GM19468 (cell line): Measurements from ENCODE around the gene ATP11A.
"Not testable (repeated sequence)": the region's sequence is repeated elsewhere in the genome, so short reads cannot be mapped to it uniquely, and the experiment has no call there.

Experiments
- ATAC-seq: cut with Tn5 transposase; IDR thresholded peaks from one replicate; pipeline ENCODE4 v1.9.1; 2021; ENCODE audit warnings: mild to moderate bottlenecking, moderate library complexity, moderate number of reproducible peaks; ENCODE audit not compliant: unreplicated experiment; ENCODE audit errors: extremely low read depth

Gene ATP11A

DNA sequence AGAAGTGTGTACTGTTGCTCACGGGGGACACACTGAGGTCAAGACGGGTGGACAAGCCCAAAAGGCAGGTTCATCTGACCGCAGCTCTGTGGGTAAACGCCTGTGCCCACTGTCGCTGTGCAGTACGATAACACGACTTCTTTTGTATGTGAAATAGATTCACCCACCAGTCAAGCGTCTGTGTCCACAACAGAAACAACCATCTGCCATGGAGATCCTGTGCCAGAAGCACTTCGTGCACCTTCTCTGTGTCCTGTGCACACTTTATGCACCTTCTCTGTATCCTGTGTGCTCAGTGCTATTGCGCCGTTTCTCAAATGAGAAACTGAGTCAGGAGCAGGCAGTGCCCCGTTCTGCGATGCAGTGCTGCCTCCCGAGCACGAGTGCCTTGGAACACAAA is 138.9 kb downstream of the ATP11A start:
- no peak for ATAC-seq

- ATAC-seq = no peak
These were observed 141.4 kb downstream of the ATP11A start for GRCh38 chr13:112831196-112831595.

- ATAC-seq = no peak
These were observed 142.0 kb downstream of the ATP11A start for GRCh38 chr13:112831801-112832200.

- ATAC-seq = no peak
These were observed 143.0 kb downstream of the ATP11A start for GRCh38 chr13:112832811-112833210.

- ATAC-seq = no peak
These were observed 143.9 kb downstream of the ATP11A start for GRCh38 chr13:112833551-112834257.

DNA sequence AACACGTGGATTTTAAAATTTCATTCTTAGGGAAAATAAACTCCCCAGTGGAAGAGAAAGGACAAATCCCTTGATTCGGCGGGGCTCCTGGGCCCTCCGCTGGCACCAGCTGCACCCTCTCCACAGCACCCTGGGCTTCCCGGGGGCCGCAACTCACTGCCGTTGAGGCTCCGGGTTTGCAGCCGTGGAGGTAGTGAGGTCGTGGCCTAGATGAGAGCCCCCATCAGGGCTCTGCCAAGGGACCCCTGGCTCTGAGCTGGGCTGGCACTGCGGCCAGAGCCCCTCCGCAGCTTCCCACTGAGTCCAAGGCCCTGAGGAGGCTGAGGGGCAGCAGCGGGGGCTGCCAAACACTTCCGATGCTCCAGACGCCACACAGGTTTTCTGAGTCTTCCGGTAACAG is 145.5 kb downstream of the ATP11A start:
- no peak for ATAC-seq

DNA sequence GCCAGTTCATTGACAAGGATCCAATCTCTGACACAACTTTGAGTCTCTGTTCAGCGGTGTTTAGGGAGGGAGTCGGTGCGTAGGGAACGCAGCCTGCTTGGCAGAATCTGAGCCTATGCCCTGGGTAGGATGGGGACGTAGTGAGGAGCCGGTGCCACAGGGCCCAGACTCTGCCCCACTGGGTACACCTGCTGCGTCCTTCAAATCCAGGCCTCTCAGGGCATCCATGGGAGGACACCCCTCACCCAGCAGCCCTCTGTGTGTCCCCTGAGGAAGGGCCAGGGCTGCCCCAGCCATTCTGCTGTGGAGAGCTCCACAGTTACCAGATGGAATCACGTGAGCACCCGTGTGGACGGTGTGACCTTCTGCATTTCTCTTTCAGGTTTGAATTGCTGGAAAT is 146.0 kb downstream of the ATP11A start:
- no peak for ATAC-seq

DNA sequence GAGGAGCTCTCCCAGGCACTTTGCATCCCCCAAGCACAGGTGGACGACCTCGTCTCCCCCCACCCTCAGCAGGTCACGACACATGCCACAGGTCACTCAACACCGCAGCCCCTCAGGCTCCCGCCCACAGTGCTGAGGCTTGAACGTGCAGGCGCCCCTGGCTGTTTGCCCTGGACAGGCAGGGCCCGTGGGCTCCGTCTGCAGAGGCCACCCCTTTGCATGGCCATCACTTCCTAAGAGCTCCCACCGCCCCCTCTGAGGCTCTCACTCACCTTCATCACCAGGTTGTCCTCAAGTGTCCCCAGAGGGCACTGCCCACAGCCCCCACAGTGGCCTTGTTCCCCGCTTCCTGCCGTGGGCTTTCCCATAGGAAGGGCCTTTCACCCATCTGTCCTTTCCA is 147.1 kb downstream of the ATP11A start:
- ATAC-seq = no peak

DNA sequence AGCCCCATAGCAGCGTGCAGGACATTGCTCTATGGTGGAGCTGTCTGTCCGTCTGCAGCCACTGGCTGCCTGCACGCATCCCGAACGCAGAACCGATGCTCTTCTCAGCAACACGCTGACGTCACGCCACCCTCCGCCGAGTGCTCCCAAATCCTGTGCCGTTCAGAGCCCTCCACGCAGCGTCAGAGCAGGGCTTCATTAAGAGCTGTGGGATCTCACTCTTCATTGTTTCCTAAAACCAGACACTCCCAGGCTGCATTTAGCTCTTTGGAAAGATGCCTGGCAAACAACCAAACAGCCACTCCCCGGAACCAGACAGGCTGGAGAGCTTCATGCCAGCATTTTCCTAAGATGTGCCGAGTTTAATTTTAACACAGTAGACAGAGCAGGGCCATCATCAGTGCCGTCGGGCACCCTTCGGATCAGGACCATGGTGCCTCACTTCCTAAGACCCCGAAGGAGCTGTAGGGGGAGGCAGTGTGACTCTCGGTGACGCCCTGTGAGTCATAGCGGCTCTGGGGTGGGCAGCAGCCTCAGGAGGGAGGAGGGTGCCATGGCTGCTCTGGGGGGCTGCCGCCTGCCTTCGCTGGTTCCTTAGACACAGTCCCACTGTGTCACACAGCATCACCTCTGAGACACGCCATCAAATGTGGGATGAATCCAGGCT is 147.7 kb downstream of the ATP11A start:
- no peak for ATAC-seq

GRCh38 chr13:112838038-112838841 is 148.4 kb downstream of the ATP11A start:
- ATAC-seq = no peak

- no peak for ATAC-seq
These were observed 148.9 kb downstream of the ATP11A start for GRCh38 chr13:112838842-112839117.

GRCh38 chr13:112839356-112840105 is 149.7 kb downstream of the ATP11A start:
- ATAC-seq = no peak

- ATAC-seq = no peak
These were observed 150.8 kb downstream of the ATP11A start for GRCh38 chr13:112840472-112841302.

DNA sequence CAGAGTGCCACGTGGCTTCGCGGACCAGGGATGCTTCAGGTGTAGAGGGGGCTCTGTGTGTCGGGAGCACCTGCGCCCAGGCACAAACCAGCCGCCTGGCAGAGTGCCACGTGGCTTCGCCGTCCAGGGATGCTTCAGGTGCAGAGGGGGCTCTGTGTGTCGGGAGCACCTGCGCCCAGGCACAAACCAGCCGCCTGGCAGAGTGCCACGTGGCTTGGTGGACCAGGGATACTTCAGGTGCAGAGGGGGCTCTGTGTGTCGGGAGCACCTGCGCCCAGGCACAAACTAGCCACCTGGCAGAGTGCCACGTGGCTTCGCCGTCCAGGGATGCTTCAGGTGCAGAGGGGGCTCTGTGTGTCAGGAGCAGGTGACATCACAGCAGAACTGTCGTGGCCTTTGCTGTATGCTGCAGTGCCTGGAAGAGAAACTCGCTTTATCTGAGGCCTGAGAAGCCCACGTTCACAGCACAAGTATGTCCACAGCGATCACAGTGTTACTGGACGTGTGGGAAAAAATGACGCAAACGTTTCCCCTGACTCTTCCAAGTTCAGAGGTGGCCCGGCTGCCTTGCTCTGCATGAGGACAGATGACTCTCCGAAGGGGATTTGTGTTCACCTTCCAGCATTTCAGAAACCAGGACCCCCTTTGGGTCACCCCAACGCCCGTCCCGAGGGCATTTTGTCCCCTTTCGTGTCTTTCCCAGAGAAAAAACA is 151.6 kb downstream of the ATP11A start:
- not testable (repeated sequence) for ATAC-seq

- ATAC-seq = no peak
These were observed 152.6 kb downstream of the ATP11A start for GRCh38 chr13:112842343-112842856.

- no peak for ATAC-seq
These were observed 153.1 kb downstream of the ATP11A start for GRCh38 chr13:112842931-112843391.

- no peak for ATAC-seq
These were observed 153.7 kb downstream of the ATP11A start for GRCh38 chr13:112843392-112844111.

- no peak for ATAC-seq
These were observed 154.6 kb downstream of the ATP11A start for GRCh38 chr13:112844411-112844810.
